ENCODE data around the gene TMPRSS6.
"Not testable (repeated sequence)": the region's sequence is repeated elsewhere in the genome, so short reads cannot be mapped to it uniquely, and the experiment has no call there.

TMPRSS6 gene

GRCh38 chr22:37084385-37084784, 25.1 kb downstream of the TMPRSS6 start:
- DNase-seq: no peak

DNA sequence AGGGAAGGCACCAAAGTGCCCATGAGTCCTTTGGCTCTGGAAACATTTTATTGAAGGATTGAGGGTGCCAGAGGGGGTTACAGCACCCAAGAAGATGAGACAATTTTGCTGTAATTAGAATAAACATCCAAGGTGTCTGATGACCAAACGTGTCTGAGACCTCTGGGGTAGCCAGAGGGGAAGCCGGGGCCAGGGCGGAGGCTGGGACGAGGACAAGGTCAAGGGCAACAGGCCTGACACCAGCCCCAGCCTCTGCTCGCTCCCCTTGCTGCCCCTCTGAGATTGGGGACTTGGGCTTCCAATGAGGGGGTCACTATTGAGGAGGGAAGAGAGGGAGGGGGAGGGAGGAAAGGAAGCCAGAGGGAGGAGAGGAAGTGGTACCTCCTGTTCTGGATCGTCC, 25.6 kb downstream of the TMPRSS6 start:
- DNase-seq: no peak

DNA sequence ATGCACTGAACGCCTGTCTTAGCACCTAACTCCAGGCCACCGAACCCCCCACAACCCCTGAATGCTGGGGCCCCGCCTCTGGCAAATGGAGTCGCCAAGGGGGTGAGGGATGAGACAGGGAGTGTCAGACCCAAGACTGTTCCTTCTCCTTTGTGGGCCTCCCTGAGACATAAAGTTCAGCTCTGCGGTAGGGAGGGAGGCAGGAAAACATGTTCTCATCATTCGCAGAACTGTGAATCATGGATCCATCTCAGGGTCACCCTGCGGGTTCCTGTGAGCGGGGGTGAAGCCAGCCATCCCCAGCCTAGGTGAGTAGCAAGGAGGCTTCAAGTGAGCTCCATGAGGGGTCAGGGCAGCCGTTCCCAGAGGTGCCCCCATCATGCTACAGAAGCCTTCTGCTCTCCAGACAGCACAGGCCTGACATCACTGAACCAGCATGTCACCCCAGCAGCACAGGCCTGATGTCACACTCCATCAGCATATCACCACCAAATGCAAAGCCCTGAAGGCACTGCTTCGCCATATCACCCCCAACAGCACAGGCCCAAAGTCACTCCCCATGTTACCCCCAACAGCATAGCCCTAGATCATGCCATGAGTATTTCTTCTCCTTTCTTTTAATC, 27.2 kb downstream of the TMPRSS6 start:
- DNase-seq: no peak

- no peak for DNase-seq
Measured at GRCh38 chr22:37080838-37081237, 28.7 kb downstream of the TMPRSS6 start.

DNA sequence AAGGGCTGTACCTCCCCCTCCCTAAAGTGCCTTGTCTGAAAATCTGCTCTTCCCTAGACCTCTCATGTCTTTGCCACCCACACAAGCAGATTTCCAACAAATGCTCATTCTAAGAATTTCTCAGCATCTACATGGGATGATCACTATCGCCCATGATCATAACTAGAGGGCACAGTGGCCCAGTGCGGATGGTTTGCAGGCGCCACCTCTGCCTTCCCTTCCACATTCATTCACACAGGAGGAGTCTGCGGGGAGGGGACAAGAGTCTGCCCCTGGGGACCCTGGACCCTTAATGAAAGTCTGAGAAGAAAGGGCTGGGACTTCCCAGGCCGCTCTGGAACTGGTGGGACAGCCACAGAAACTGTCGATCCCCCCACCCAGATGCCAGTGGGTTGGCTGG, 29.1 kb downstream of the TMPRSS6 start:
- DNase-seq: no peak

DNA sequence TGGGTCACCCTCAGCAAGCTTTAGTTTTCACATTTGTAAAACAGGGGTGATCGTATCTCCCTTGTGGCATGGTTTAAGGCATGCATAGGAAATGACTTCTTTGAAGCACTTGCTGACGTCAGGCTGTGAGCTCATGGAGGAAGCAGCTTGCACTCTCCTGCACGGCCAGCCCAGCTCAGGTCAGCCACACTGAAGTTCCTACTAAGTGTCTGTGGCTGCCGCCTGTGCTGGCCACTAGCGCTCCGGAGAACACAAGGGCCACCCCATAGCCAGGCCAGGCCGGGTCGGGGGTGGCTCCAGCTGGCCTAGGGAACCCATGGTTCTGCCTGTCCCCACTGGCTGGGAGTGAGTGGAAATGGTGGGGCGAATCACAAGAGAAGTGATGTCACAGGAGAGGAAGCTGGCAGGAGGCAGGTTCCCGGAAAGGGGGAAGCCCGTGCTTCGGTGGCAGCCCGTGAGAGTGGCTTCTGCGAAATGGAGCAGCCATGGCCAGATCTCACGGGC, 29.8 kb downstream of the TMPRSS6 start:
- DNase-seq: peak; percentile 69 to 89 (median 84)

DNA sequence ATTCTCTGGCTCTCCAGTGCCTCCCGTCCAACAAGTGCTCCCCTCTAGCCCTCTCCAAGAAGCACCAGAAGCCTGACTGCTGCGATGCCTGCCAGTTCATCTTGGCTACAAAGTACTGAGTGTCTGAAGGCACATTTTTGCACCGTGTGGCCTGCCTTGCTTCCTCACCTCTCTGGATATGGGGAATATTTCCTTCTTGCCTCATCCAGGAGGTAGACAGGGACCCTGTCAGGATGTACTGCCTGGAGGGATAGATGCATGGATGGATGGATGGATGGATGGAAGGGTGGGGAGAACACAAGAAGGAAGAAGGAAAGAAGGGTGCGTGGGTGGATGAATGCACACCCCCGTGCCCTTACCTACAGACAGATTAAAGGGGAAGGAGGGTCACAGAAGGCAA, 30.4 kb downstream of the TMPRSS6 start:
- DNase-seq: no peak

GRCh38 chr22:37077802-37078448, 31.6 kb downstream of the TMPRSS6 start:
- DNase-seq: peak; percentile 58 to 88 (median 76)

GRCh38 chr22:37075822-37076433, 33.6 kb downstream of the TMPRSS6 start:
- DNase-seq: no peak

- DNase-seq: no peak
Measured at GRCh38 chr22:37075046-37075445, 34.5 kb downstream of the TMPRSS6 start.

DNA sequence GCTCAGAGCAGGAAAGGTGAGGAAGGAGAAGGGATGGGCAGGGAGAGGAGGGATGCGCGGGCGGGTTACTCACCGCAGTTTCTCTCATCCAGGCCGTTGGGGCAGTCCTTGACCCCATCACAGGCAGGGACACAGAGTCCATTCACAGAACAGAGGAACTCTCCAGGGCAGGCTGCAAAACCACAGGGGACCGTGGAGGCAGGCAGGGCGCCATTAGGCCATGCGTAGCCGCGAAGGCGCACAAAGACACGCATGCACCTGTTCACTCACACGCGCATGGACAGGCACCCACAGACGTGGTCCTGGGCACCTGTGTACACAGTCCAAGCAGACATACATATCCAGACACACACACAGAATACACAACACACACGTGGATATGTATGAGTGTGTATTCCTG, 35.0 kb downstream of the TMPRSS6 start:
- DNase-seq: no peak

DNA sequence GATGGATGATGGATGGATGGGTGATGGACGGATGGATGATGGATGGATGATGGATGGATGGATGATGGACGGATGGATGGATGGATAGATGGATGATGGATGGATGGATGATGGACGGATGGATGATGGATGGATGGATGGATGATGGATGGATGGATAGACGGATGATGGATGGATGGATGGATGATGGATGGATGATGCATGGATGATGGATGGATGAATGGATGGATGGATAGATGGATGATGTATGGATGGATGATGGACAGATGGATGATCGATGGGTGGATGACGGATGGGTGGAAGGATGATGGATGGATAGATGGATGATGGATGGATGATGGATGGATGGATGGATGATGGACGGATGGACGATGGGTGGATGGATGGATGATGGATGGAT, 36.8 kb downstream of the TMPRSS6 start:
- DNase-seq: no peak

- DNase-seq: not testable (repeated sequence)
Measured at GRCh38 chr22:37071850-37072592, 37.5 kb downstream of the TMPRSS6 start.

- DNase-seq: no peak
Measured at GRCh38 chr22:37070744-37071143, 38.8 kb downstream of the TMPRSS6 start.

- DNase-seq: no peak
Measured at GRCh38 chr22:37070334-37070733, 39.2 kb downstream of the TMPRSS6 start.

GRCh38 chr22:37069719-37070118, 39.8 kb downstream of the TMPRSS6 start:
- no peak for DNase-seq

GRCh38 chr22:37069319-37069718, 40.2 kb downstream of the TMPRSS6 start:
- DNase-seq: no peak

GRCh38 chr22:37068859-37069258, 40.7 kb downstream of the TMPRSS6 start:
- DNase-seq: no peak

DNA sequence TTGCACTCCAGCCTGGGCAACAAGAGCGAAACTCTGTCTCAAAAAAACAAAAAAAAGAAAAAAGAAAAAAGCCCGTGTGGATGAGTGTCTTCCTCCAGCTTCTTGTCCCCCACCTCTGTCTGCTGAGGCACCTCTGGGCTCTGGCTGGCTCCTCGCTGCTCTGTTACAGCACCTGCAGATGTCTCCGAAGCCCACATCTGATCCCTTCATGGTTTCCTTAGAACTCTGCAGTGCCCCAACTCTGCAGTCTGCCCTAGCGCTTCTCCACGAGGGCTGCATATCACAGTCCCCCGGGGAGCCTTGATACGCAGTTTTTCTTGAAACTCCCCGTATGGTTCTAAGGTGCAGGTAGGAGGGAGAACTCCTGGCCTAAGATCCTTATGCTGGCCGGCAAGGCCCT, 42.1 kb downstream of the TMPRSS6 start:
- DNase-seq: no peak

DNA sequence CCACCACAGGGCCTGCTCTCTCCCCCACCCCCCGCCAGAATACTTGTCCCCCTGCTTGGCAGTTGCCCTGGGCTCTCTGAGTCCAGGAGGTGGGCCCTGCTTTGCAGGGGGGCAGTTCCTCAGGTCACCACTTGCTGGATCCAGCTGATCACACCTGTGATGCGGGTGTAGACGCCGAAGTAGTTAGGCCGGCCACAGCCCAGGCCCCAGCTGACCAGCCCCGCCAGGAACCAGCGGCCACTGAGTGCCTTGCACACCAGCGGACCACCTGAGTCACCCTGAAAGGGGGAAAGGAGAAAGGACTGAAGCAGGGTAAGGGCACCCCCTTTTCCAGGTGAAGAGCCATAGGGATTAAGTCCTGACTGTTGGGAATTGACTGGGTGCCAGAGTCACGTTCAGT, 43.6 kb downstream of the TMPRSS6 start:
- no peak for DNase-seq

DNA sequence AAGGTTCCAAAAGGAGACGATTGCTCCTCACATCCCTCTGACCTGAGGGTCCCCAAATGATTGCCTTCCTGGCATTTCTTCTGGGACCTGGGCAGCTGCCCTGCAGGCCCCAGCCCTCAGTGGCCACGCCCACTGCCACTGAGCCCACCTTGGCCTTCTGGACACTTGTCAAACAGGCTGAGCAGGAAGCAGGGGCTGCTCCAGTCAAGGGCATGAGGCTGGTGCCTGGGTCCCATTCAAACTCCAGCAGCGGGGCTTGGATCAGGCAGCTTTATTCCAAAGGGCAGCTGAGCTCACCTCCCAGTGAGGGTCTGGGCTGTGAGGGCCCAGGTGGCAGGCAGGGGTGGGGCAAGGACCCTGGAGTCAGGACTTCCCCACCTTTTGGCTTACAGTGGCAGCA, 44.3 kb downstream of the TMPRSS6 start:
- DNase-seq: no peak

DNA sequence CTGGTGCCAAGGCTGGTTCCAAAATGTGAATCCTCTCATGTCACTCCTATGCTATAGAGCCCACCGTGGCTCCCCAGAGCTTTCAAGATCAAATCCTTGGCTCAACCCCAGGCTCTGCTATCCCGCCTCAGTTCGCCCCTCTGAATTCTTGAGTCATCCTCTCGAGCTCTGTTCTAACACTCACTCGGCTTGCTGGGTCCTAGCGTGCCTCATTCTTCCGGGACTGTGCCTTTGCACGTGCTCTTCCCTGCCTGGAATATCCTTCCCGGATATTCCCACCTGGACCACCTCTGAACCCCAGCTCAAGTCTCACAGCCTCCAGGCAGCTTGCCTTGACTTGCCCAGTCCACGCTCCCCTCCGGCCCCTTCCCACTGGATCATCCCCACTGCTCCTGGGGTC, 45.0 kb downstream of the TMPRSS6 start:
- DNase-seq: no peak

All from stimulated activated naive CD4-positive, alpha-beta T cell (primary cell).